ENCODE data around the gene CD300LG.
A peak's percentile ranks its signal among the peaks of the same experiment; 100 is the strongest.

Gene CD300LG

GRCh38 chr17:43907425-43907981, 60.5 kb downstream of the CD300LG start, which contains the start of gene MPP2:
MPP2 (minus strand) TSS chr17:43907536; CDS start chr17:43904460, 3,076 bp downstream.
- peak; percentile 15 to 46 for DNase-seq (ENCODE audit: low read depth in 2 of 2)

- DNase-seq (ENCODE audit: low read depth in 2 of 2), result peak in 1 of 2 experiments; percentile 50
These were observed 61.2 kb downstream of the CD300LG start for GRCh38 chr17:43907998-43908721.

- DNase-seq (ENCODE audit: low read depth in 2 of 2), result no peak
These were observed 62.7 kb downstream of the CD300LG start for GRCh38 chr17:43909537-43910231.

GRCh38 chr17:43911904-43912303, 64.9 kb downstream of the CD300LG start:
- DNase-seq (ENCODE audit: low read depth in 2 of 2), result no peak

GRCh38 chr17:43912635-43913304, 65.8 kb downstream of the CD300LG start:
- DNase-seq (ENCODE audit: low read depth in 2 of 2), result no peak
